Hepatocyte (in vitro differentiated cells): ENCODE measurements around the gene CSH1. TPM values are rescaled to one million over a fixed set of nuclear protein-coding genes. Genes with fewer than 3 reads are reported as not detected.

ENCODE experiments used
- DNase-seq: peaks from one replicate; pipeline ENCODE4 v3.0.0-alpha.2; 2016; ENCODE audit warnings: low spot score
- H2AFZ ChIP-seq: fragments of 200-600 bp; sonication (generic); 2 replicates; pipeline ENCODE4 v1.6.0; 2016; ENCODE audit warnings: antibody characterized with exemption, mild to moderate bottlenecking
- H3K27ac ChIP-seq: fragments of 200-600 bp; sonication (generic); 2 replicates; pipeline ENCODE4 v1.5.1; 2016; ENCODE audit warnings: mild to moderate bottlenecking
- H3K27me3 ChIP-seq: fragments of 200-600 bp; sonication (generic); 2 replicates; pipeline ENCODE4 v1.6.1; 2016
- H3K36me3 ChIP-seq: fragments of 200-600 bp; sonication (generic); replicated peaks from 2 replicates; pipeline ENCODE4 v1.5.1; 2016; ENCODE audit warnings: low read depth; ENCODE audit not compliant: insufficient read depth
- H3K4me1 ChIP-seq: fragments of 200-600 bp; sonication (generic); 2 replicates; pipeline ENCODE4 v1.5.1; 2016; ENCODE audit warnings: mild to moderate bottlenecking, moderate library complexity; ENCODE audit not compliant: insufficient read depth
- H3K4me2 ChIP-seq: fragments of 200-600 bp; sonication (generic); 2 replicates; pipeline ENCODE4 v1.6.0; 2016
- H3K4me3 ChIP-seq: fragments of 200-600 bp; sonication (generic); 2 replicates; pipeline ENCODE4 v1.5.1; 2016; ENCODE audit warnings: mild to moderate bottlenecking
- H3K79me2 ChIP-seq: fragments of 200-600 bp; sonication (generic); 2 replicates; pipeline ENCODE4 v1.6.0; 2017; ENCODE audit warnings: mild to moderate bottlenecking
- H3K9me2 ChIP-seq: fragments of 200-600 bp; sonication (generic); replicated peaks from 2 replicates; pipeline ENCODE4 v1.6.0; 2017; ENCODE audit warnings: mild to moderate bottlenecking; ENCODE audit not compliant: insufficient read depth
- H3K9me3 ChIP-seq: fragments of 200-600 bp; sonication (generic); 2 replicates; pipeline ENCODE4 v1.5.1; 2016; ENCODE audit warnings: low read depth, mild to moderate bottlenecking
- H4K20me1 ChIP-seq: fragments of 200-600 bp; sonication (generic); 2 replicates; pipeline ENCODE4 v1.6.0; 2016; ENCODE audit warnings: mild to moderate bottlenecking; ENCODE audit not compliant: insufficient read depth, poor library complexity, severe bottlenecking
- CTCF ChIP-seq: fragments of 200-600 bp; sonication (generic); IDR thresholded peaks from 2 replicates; pipeline ENCODE4 v1.5.1; 2016; ENCODE audit warnings: antibody characterized with exemption, mild to moderate bottlenecking; ENCODE audit not compliant: poor library complexity
- EZH2 ChIP-seq: fragments of 200-600 bp; sonication (generic); IDR thresholded peaks from 2 replicates; pipeline ENCODE4 v1.6.1; 2016; ENCODE audit warnings: antibody characterized with exemption, mild to moderate bottlenecking, borderline replicate concordance
- EZH2phosphoT487 ChIP-seq: fragments of 200-600 bp; sonication (generic); IDR thresholded peaks from one replicate; pipeline ENCODE4 v1.6.1; 2018; ENCODE audit warnings: antibody characterized with exemption, mild to moderate bottlenecking, low read depth, moderate library complexity; ENCODE audit not compliant: unreplicated experiment, severe bottlenecking
- WGBS: methylation state at CpG from one replicate; pipeline ENCODE4 v1.1.6; 2016; ENCODE audit warnings: low lambda C conversion rate; ENCODE audit errors: missing lambda C conversion rate; 5-methylcytosine and 5-hydroxymethylcytosine counted together
- polyA plus RNA-seq: library from polyadenylated mRNA; unstranded; fragments of >200 nt; fragmentation: Nextera tagmentation; extraction: Ambion mirVana; gene quantifications from 2 replicates; pipeline ENCODE4 v1.2.1, GENCODE V29; 2016
- total RNA-seq: library from RNA; depleted of rRNA; stranded (reverse); fragments of >200 nt; gene quantifications from 2 replicates; pipeline ENCODE4 v1.2.3, GENCODE V29; 2014

CSH1 gene
- total and polyA plus RNA-seq, 2 experiments from 2014 or later: 1.1 TPM; not detected in 1

- no peak for DNase-seq
- no peaks in the 10 kb centered on the region for H3K27me3 ChIP-seq
- TF ChIP-seq CTCF: no peak
- no peak for TF ChIP-seq EZH2
- TF ChIP-seq EZH2phosphoT487: no peak
- WGBS: 94% methylated on average over 21 of the region's 21 CpGs
- no peaks in the 10 kb centered on the region for H3K79me2 ChIP-seq
- no peak overlapping the region for H2AFZ ChIP-seq
- H3K9me3 ChIP-seq: no peaks in the 10 kb centered on the region
- H3K27ac ChIP-seq: no peak overlapping the region
- H3K4me1 ChIP-seq: no peaks in the 10 kb centered on the region
- no peaks in the 10 kb centered on the region for H4K20me1 ChIP-seq
- no peak overlapping the region for H3K4me2 ChIP-seq
- H3K36me3 ChIP-seq: no peaks in the 10 kb centered on the region
- no peak overlapping the region for H3K4me3 ChIP-seq
- H3K9me2 ChIP-seq: no peaks in the 10 kb centered on the region
Observed at GRCh38 chr17:63942309-63942985, 46.1 kb upstream of the CSH1 start.

- Histone ChIP-seq H3K4me1 (no peaks in the 10 kb centered on the region), H3K4me3 (no peak overlapping the region), H3K27me3 (no peaks in the 10 kb centered on the region), H3K9me2 (no peaks in the 10 kb centered on the region), H3K27ac (no peak overlapping the region), H3K9me3 (no peaks in the 10 kb centered on the region), H4K20me1 (no peaks in the 10 kb centered on the region), H3K4me2 (no peak overlapping the region), H3K36me3 (no peaks in the 10 kb centered on the region), H3K79me2 (no peaks in the 10 kb centered on the region), H2AFZ (no peak overlapping the region)
- WGBS: 95% methylated on average over 21 of the region's 23 CpGs
- no peak for DNase-seq
- TF ChIP-seq EZH2: no peak
- no peak for TF ChIP-seq CTCF
- no peak for TF ChIP-seq EZH2phosphoT487
Observed at GRCh38 chr17:63941751-63942150, 45.4 kb upstream of the CSH1 start.

- H4K20me1 ChIP-seq: no peaks in the 10 kb centered on the region
- WGBS: 94% methylated on average over 12 of the region's 12 CpGs
- H3K9me3 ChIP-seq: no peaks in the 10 kb centered on the region
- H3K4me2 ChIP-seq: no peak overlapping the region
- no peak overlapping the region for H3K4me3 ChIP-seq
- no peaks in the 10 kb centered on the region for H3K4me1 ChIP-seq
- no peak for TF ChIP-seq CTCF
- H3K79me2 ChIP-seq: no peaks in the 10 kb centered on the region
- no peak overlapping the region for H3K27ac ChIP-seq
- no peaks in the 10 kb centered on the region for H3K27me3 ChIP-seq
- H2AFZ ChIP-seq: no peak overlapping the region
- H3K36me3 ChIP-seq: no peaks in the 10 kb centered on the region
- no peak for DNase-seq
- no peaks in the 10 kb centered on the region for H3K9me2 ChIP-seq
Observed at GRCh38 chr17:63941162-63941561, 44.8 kb upstream of the CSH1 start.

- Histone ChIP-seq H3K4me2 (no peak overlapping the region), H3K27me3 (no peaks in the 10 kb centered on the region), H3K9me3 (no peaks in the 10 kb centered on the region), H3K9me2 (no peaks in the 10 kb centered on the region), H3K4me1 (no peaks in the 10 kb centered on the region), H3K79me2 (no peaks in the 10 kb centered on the region), H3K4me3 (no peak overlapping the region), H3K27ac (no peak overlapping the region), H2AFZ (no peak overlapping the region), H4K20me1 (no peaks in the 10 kb centered on the region), H3K36me3 (no peaks in the 10 kb centered on the region)
- TF ChIP-seq EZH2phosphoT487: no peak
- TF ChIP-seq CTCF: no peak
- no peak for TF ChIP-seq EZH2
- no peak for DNase-seq
- WGBS: 88% methylated on average over 12 of the region's 14 CpGs
Observed at GRCh38 chr17:63940584-63940983, 44.2 kb upstream of the CSH1 start.
